ENCODE results near the gene CORO1C. TPM values are rescaled to one million over a fixed set of nuclear protein-coding genes. Genes with fewer than 3 reads are reported as not detected.

Gene CORO1C
- total RNA-seq, 4 donors from 2014 or later, result 100 to 273 (median 154) TPM

DNA sequence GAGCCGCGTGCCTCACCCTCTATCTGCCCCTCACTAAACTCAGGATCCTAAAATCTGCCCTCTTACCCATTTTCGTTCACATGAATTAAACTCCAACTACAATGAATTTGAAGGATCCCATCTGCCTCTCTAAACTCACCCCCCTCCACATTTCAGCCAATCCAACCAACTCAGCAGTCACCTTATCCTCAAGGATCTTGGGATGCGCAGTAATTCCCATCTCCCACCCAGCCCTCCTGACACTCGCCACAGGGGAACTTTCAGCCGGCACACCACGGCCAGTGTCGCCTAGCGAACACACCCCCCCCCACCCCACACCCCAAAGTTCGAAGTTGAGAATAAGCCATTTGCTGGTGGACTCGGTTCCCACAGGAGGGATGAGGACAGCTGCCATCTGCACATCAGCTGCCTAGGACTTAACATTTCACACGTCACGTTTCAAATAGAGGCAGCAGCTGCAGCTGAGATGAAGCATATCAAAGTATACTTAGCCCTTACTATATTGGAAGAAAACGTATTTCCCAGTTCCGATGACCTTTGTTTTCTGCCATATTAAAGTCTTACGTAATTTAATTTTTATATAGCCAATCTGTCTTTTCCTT is 88.9 kb downstream of the CORO1C start:
- ATAC-seq (ENCODE audit: low FRiP score) (no peak), DNase-seq (ENCODE audit: low spot score) (no peak)
- TF ChIP-seq, protein P1, sequence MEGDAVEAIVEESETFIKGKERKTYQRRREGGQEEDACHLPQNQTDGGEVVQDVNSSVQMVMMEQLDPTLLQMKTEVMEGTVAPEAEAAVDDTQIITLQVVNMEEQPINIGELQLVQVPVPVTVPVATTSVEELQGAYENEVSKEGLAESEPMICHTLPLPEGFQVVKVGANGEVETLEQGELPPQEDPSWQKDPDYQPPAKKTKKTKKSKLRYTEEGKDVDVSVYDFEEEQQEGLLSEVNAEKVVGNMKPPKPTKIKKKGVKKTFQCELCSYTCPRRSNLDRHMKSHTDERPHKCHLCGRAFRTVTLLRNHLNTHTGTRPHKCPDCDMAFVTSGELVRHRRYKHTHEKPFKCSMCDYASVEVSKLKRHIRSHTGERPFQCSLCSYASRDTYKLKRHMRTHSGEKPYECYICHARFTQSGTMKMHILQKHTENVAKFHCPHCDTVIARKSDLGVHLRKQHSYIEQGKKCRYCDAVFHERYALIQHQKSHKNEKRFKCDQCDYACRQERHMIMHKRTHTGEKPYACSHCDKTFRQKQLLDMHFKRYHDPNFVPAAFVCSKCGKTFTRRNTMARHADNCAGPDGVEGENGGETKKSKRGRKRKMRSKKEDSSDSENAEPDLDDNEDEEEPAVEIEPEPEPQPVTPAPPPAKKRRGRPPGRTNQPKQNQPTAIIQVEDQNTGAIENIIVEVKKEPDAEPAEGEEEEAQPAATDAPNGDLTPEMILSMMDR (IDR thresholded peaks at IDR 0.05), result no peak

DNA sequence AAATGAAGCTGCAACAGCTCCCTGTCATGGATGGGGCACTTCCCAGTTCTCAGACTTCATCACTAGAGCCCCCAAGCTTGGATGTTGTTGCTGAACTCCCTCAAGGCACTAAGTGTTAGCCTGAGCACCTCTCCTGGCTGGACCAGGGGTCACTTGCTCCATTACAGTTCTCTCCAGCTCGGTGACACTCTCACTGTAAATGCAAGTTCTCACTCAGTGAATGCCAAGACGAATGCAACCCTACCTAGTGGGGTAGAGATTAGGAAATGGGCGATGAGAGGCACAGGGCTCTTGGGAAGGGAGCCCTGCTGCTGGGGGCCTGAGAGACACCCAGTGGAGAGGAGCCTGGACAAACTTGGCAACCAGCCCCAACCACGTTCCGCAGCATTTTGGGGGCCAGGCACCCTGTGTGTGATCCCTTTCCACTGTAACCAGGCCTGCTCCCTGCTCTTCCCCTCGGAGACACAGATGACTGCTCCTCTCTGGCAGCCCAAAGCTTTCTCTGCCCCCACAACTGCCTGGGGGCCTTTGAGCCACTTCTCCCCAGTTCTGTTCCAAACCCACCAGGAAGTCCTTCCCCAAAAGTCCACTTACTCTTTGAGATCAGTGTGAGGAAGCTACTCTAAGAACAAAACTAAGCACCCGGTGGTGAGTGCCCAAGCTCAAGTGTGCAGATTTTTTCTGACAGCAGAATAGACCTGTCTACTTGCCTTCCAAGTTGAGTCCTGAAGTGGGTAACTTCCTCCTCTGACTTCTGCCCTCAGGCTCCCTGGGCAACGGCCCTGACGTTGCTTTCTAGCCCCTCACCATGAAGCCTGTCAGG is 89.7 kb downstream of the CORO1C start:
- TF ChIP-seq, protein P1 (IDR thresholded peaks at IDR 0.05), result no peak
- ATAC-seq (ENCODE audit: low FRiP score), result no peak
- DNase-seq (ENCODE audit: low spot score), result no peak

DNA sequence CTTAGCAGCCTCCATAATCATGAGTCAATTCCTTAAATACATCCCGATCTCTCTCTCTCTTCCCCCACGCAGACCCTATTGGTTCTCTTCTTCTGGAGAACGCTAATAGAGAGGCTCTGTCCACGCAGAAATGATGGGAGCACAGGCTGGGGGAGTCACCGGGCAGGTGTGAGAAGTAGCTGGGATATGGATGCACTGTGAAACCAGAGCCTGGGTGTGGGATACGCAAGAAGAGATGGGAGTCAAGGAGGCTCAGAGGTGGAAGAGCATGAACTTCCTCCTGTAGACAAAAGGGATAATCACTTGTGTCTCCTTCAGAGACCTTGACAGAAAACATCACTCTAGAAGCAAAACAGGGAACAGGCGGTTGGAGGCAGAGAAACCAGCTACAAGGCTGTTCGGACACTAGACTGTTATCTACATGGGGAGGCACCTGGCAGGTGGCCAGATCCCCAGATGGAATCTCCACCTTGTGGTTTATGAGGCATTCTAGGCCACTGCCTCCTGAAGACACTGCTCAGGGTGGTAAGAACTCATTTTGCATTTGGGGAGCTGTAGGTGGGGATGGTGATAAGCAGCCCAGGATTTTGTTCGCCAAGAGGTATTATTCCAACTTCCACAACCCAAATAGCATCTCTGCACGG is 90.4 kb downstream of the CORO1C start:
- no peak for ATAC-seq (ENCODE audit: low FRiP score)
- TF ChIP-seq, protein P1 (IDR thresholded peaks at IDR 0.05), result no peak
- no peak for DNase-seq (ENCODE audit: low spot score)

DNA sequence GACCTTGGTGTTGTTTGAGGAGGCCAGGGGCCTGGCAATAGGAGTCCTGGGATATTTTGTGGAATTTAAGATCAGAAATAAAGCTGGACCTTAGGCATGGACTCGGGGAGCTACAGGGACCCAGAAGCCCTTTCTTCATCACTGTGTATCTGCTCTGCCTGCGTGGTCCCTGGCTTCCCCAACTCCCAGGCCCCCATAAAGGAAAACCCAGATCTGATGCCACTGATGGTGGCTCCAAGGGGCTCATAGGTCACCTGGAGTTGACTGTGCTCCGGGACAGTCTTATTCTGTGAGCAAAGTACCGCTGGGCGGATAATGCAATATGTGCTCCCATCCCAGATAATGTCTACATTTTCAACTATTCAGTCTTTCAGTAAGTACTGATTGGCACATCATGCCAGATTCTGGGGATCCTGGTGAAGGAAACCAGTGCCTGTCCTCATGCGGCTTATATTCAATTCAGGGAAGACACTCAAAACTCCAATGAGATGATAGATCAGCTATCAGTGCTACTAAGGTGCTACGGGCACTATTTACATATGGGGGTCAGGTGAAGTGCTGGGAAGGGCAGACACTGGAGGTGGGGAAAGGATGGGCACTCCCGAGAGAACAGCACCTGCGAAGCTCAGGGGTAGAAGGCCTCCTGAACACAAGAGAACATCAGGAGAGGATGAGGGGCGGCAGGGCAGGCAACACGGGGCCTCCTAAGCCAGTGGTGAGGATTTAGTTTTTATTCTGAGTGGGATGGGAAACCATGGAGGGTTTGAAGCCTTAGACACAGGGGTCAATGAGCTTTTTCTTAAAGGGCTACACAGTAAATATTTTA is 92.1 kb downstream of the CORO1C start:
- TF ChIP-seq, protein P1 (IDR thresholded peaks at IDR 0.05), result no peak
- ATAC-seq (ENCODE audit: low FRiP score), result no peak
- DNase-seq (ENCODE audit: low spot score), result no peak

DNA sequence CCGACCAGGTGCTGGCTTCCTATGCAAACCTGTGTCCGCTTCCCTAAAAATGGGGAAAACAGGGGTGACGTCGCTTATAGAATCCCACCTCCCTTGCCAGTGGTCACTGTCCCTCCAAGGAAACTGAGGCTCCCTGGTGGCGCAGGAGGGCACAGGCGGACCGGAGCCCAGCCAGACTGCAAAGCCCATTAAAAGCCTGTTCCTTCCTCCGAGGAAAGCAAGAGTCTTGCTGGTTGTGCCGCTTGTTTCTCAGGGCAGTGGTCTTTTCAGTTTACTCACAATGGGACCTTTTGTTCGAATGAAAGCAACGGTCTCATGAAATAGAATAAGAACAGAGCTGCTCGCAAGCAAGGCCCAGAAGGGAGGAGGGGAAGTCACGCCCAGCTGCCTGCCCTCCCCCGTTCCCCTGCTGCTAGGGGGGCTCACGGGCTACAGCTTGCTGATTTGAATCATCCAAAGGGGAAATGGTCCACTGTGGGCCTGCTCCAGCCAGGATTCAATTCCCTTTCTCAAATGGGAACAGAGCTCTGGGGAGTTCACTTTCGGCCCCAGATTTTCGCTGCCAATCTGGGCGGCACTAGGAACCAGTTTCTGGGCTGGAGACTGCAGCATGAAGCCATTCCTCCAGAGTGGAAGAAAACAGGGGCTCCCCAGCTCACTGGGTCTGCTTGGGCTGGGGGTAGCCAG is 93.0 kb downstream of the CORO1C start:
- DNase-seq (ENCODE audit: low spot score), result no peak
- ATAC-seq (ENCODE audit: low FRiP score), result peak; percentile 38
- TF ChIP-seq, protein P1 (IDR thresholded peaks at IDR 0.05), result no peak

Data from omental fat pad (tissue), 4 donors.